Keratinocyte (primary cell): ENCODE measurements around the gene LY6G6C.

Experiments used
- CTCF ChIP-seq, 3 experiments: IDR thresholded peaks in 1 of 3; conservative IDR thresholded peaks in 1 of 3; optimal IDR thresholded peaks in 1 of 3; 2 replicates in 2 of 3; 3 replicates in 1 of 3; pipeline versions ENCODE3 to v1.5.1; 2011; ENCODE audit warnings: low read length in 3 of 3, mild to moderate bottlenecking in 3 of 3, moderate library complexity in 2 of 3, control low read depth in 1 of 3, inconsistent platforms in 1 of 3; ENCODE audit not compliant: insufficient read depth in 2 of 3; ENCODE audit errors: extremely low read depth in 1 of 3
- EZH2 ChIP-seq: IDR thresholded peaks from one replicate; pipeline ENCODE4 v1.6.1; 2012; ENCODE audit warnings: inconsistent platforms, mild to moderate bottlenecking, low read length, moderate library complexity

- TF ChIP-seq CTCF (optimal IDR thresholded peaks at IDR 0.05 in 1 of 3, IDR thresholded peaks at IDR 0.05 in 1 of 3, conservative IDR thresholded peaks at IDR 0.05 in 1 of 3; ENCODE audit: extremely low read depth in 1 of 3, insufficient read depth in 2 of 3, low read length in 3 of 3) (no peak), EZH2 (no peak)
These were observed 9.1 kb upstream of the LY6G6C start for GRCh38 chr6:31730631-31731086.
